ENCODE results near the gene MLIP. TPM values are rescaled to one million over a fixed set of nuclear protein-coding genes. Genes with fewer than 3 reads are reported as not detected.

The MLIP gene
- total RNA-seq, 1 experiment from 2014 or later, result not detected

DNA sequence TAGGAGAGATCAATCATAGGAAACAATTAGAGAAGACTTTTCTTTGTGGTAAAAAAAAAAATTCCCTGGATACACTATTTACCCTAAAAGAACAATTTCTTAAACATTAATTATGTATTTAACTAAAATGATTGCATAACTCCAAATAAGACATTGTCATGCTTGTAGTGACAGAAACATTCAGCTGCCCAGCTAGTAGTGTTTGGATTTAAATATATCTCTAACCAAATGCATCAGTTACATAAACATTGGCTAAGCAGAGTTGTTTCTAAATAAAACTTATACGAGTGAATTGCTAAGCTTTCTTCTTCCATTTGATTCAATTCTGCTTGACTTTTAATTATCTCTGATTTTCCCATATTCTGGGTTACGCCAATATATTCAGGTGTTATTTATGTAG, 23.7 kb downstream of the MLIP start:
- Histone ChIP-seq H3K4me1 (ENCODE audit: control insufficient read depth, insufficient read depth, low read length) (no peaks in the 10 kb centered on the region), H3K36me3 (ENCODE audit: control insufficient read depth, insufficient read depth, low read length) (no peaks in the 10 kb centered on the region), H3K4me3 (ENCODE audit: low read depth in 2 of 2, low read length in 2 of 2) (no peak overlapping the region), H3K27me3 (ENCODE audit: control insufficient read depth, insufficient read depth, low read length) (no peaks in the 10 kb centered on the region), H3K27ac (ENCODE audit: low read length) (no peak overlapping the region), H3K9me3 (ENCODE audit: control insufficient read depth, insufficient read depth, low read depth, low read length) (no peaks in the 10 kb centered on the region)
- intact Hi-C loops (cut with micrococcal nuclease; ENCODE audit: unreplicated experiment), result no loop called here
- in situ Hi-C loops (cut with HindIII; ENCODE audit: low pct_unique_long_range_greater_than_20kb, low sequenced_read_pairs), result no loop called here
- DNase-seq (ENCODE audit: low read depth, low spot score), result no peak
- TF ChIP-seq, protein P1, sequence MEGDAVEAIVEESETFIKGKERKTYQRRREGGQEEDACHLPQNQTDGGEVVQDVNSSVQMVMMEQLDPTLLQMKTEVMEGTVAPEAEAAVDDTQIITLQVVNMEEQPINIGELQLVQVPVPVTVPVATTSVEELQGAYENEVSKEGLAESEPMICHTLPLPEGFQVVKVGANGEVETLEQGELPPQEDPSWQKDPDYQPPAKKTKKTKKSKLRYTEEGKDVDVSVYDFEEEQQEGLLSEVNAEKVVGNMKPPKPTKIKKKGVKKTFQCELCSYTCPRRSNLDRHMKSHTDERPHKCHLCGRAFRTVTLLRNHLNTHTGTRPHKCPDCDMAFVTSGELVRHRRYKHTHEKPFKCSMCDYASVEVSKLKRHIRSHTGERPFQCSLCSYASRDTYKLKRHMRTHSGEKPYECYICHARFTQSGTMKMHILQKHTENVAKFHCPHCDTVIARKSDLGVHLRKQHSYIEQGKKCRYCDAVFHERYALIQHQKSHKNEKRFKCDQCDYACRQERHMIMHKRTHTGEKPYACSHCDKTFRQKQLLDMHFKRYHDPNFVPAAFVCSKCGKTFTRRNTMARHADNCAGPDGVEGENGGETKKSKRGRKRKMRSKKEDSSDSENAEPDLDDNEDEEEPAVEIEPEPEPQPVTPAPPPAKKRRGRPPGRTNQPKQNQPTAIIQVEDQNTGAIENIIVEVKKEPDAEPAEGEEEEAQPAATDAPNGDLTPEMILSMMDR (IDR thresholded peaks at IDR 0.05), result no peak
- BruUV-seq (replicated peaks), result no TSS peak
- CTCF ChIA-PET, result no interaction called here
- POLR2A ChIA-PET, result no interaction called here
- ATAC-seq, result no peak

GRCh38 chr6:54135665-54136369, 24.6 kb downstream of the MLIP start:
- CTCF ChIA-PET, result no interaction called here
- no peaks in the 10 kb centered on the region for H3K27me3 ChIP-seq (ENCODE audit: control insufficient read depth, insufficient read depth, low read length)
- H3K4me3 ChIP-seq (ENCODE audit: low read depth in 2 of 2, low read length in 2 of 2), result no peak overlapping the region
- no peak for ATAC-seq
- no peak overlapping the region for H3K27ac ChIP-seq (ENCODE audit: low read length)
- no peaks in the 10 kb centered on the region for H3K9me3 ChIP-seq (ENCODE audit: control insufficient read depth, insufficient read depth, low read depth, low read length)
- intact Hi-C loops (cut with micrococcal nuclease; ENCODE audit: unreplicated experiment), result no loop called here
- DNase-seq (ENCODE audit: low read depth, low spot score), result no peak
- POLR2A ChIA-PET, result no interaction called here
- in situ Hi-C loops (cut with HindIII; ENCODE audit: low pct_unique_long_range_greater_than_20kb, low sequenced_read_pairs), result no loop called here
- BruUV-seq (replicated peaks), result no TSS peak
- TF ChIP-seq SIN3A (IDR thresholded peaks at IDR 0.05; ENCODE audit: borderline replicate concordance, insufficient read depth, low read depth, low read length) (no peak), TCF7L2 (IDR thresholded peaks at IDR 0.05; ENCODE audit: low read depth, low read length) (no peak), POLR2AphosphoS5 (IDR thresholded peaks at IDR 0.05; ENCODE audit: low read depth, low read length) (no peak)
- TF ChIP-seq, protein P1 (IDR thresholded peaks at IDR 0.05), result no peak
- TF ChIP-seq, protein P2, sequence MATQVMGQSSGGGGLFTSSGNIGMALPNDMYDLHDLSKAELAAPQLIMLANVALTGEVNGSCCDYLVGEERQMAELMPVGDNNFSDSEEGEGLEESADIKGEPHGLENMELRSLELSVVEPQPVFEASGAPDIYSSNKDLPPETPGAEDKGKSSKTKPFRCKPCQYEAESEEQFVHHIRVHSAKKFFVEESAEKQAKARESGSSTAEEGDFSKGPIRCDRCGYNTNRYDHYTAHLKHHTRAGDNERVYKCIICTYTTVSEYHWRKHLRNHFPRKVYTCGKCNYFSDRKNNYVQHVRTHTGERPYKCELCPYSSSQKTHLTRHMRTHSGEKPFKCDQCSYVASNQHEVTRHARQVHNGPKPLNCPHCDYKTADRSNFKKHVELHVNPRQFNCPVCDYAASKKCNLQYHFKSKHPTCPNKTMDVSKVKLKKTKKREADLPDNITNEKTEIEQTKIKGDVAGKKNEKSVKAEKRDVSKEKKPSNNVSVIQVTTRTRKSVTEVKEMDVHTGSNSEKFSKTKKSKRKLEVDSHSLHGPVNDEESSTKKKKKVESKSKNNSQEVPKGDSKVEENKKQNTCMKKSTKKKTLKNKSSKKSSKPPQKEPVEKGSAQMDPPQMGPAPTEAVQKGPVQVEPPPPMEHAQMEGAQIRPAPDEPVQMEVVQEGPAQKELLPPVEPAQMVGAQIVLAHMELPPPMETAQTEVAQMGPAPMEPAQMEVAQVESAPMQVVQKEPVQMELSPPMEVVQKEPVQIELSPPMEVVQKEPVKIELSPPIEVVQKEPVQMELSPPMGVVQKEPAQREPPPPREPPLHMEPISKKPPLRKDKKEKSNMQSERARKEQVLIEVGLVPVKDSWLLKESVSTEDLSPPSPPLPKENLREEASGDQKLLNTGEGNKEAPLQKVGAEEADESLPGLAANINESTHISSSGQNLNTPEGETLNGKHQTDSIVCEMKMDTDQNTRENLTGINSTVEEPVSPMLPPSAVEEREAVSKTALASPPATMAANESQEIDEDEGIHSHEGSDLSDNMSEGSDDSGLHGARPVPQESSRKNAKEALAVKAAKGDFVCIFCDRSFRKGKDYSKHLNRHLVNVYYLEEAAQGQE (IDR thresholded peaks at IDR 0.05; ENCODE audit: insufficient read depth in 1 of 2, low read depth in 2 of 2, low read length in 1 of 2), result no peak
- no peaks in the 10 kb centered on the region for H3K36me3 ChIP-seq (ENCODE audit: control insufficient read depth, insufficient read depth, low read length)
- no peaks in the 10 kb centered on the region for H3K4me1 ChIP-seq (ENCODE audit: control insufficient read depth, insufficient read depth, low read length)
